ENCODE data around the gene ARL8B. TPM values are rescaled to one million over a fixed set of nuclear protein-coding genes. Genes with fewer than 3 reads are reported as not detected.
A peak's percentile ranks its signal among the peaks of the same experiment; 100 is the strongest.
"Not testable (repeated sequence)": the region's sequence is repeated elsewhere in the genome, so short reads cannot be mapped to it uniquely, and the experiment has no call there.

Gene ARL8B
- polyA plus RNA-seq, 3 donors = 46.6 to 121 (median 101) TPM

- peak overlapping the region in 1 of 7 donors; percentile 40 for H3K27ac Mint-ChIP-seq
- peaks cover 52 to 66% of the 10 kb centered on the region in 2 donors for H3K36me3 ChIP-seq (replicated peaks in 1 of 2; ENCODE audit: control insufficient read depth in 1 of 2, insufficient read depth in 2 of 2, low read length in 2 of 2)
- no peak overlapping the region for H3K4me3 Mint-ChIP-seq
- no peak overlapping the region for H3K4me2 ChIP-seq (replicated peaks; ENCODE audit: extremely low read depth, low read length, poor library complexity, severe bottlenecking)
- 100% methylated on average over 3 of the region's 4 CpGs for WGBS (ENCODE audit: insufficient coverage)
- intact Hi-C loops (cut with micrococcal nuclease) = no loop called here
- H3K27me3 ChIP-seq (ENCODE audit: control insufficient read depth in 2 of 2, insufficient read depth in 2 of 2, low read length in 2 of 2) = no peaks in the 10 kb centered on the region
- peaks cover 23% of the 10 kb centered on the region for H3K4me1 Mint-ChIP-seq
- peaks cover 96% of the 10 kb centered on the region for H3K79me2 ChIP-seq (ENCODE audit: insufficient read depth, low read length)
- H3K27me3 Mint-ChIP-seq (ENCODE audit: low read depth in 3 of 3) = no peaks in the 10 kb centered on the region
- H3K9ac ChIP-seq (ENCODE audit: insufficient read depth, low read length, poor library complexity, severe bottlenecking) = no peak overlapping the region
- H3K36me3 Mint-ChIP-seq = peaks cover 43 to 55% of the 10 kb centered on the region in 2 donors
- H3K9me3 Mint-ChIP-seq = no peaks in the 10 kb centered on the region
- H4K20me1 ChIP-seq (ENCODE audit: insufficient read depth, low read length) = peaks cover 78% of the 10 kb centered on the region
- H2AFZ ChIP-seq (ENCODE audit: insufficient read depth, low read depth, low read length, poor library complexity, severe bottlenecking) = no peak overlapping the region
- TF ChIP-seq CTCF (IDR thresholded peaks at IDR 0.05) = no peak
- H3K4me1 ChIP-seq (ENCODE audit: control insufficient read depth in 1 of 2, insufficient read depth in 2 of 2, low read length in 2 of 2) = peaks cover 14 to 28% of the 10 kb centered on the region in 2 donors
- no peak overlapping the region for H3K4me3 ChIP-seq (replicated peaks in 1 of 3; ENCODE audit: low read depth in 2 of 3, low read length in 3 of 3)
- DNase-seq = no peak
- H3K27ac ChIP-seq (ENCODE audit: low read depth in 1 of 2, low read length in 2 of 2) = no peak overlapping the region
- no peaks in the 10 kb centered on the region for H3K9me3 ChIP-seq (replicated peaks in 1 of 2; ENCODE audit: control insufficient read depth in 1 of 2, insufficient read depth in 1 of 2, low read length in 2 of 2)
These were observed 49.9 kb downstream of the ARL8B start for GRCh38 chr3:5172018-5172417.

GRCh38 chr3:5179036-5179435 lies 56.9 kb downstream of the ARL8B start:
- no CpG with 5 or more reads among the region's 2 CpGs for WGBS (ENCODE audit: insufficient coverage)
- DNase-seq; H3K4me3 ChIP-seq (replicated peaks in 1 of 3; ENCODE audit: low read depth in 2 of 3, low read length in 3 of 3); H3K27me3 Mint-ChIP-seq (ENCODE audit: low read depth in 3 of 3); H3K4me3 Mint-ChIP-seq; H3K9me3 ChIP-seq (replicated peaks in 1 of 2; ENCODE audit: control insufficient read depth in 1 of 2, insufficient read depth in 1 of 2, low read length in 2 of 2); H3K27me3 ChIP-seq (ENCODE audit: control insufficient read depth in 2 of 2, insufficient read depth in 2 of 2, low read length in 2 of 2); H3K9me3 Mint-ChIP-seq; H3K9ac ChIP-seq (ENCODE audit: insufficient read depth, low read length, poor library complexity, severe bottlenecking); H2AFZ ChIP-seq (ENCODE audit: insufficient read depth, low read depth, low read length, poor library complexity, severe bottlenecking); intact Hi-C loops (cut with micrococcal nuclease); H3K4me2 ChIP-seq (replicated peaks; ENCODE audit: extremely low read depth, low read length, poor library complexity, severe bottlenecking): not testable (repeated sequence)
- Mint-ChIP-seq H3K4me1 (peaks cover 23% of the 10 kb centered on the region), H3K27ac (peak overlapping the region in 1 of 7 donors; percentile 38), H3K36me3 (peaks cover 53 to 77% of the 10 kb centered on the region in 2 donors)
- H3K27ac ChIP-seq (ENCODE audit: low read depth in 1 of 2, low read length in 2 of 2) = peak overlapping the region in 1 of 2 donors; percentile 18
- peaks cover 66 to 83% of the 10 kb centered on the region in 2 donors for H3K36me3 ChIP-seq (replicated peaks in 1 of 2; ENCODE audit: control insufficient read depth in 1 of 2, insufficient read depth in 2 of 2, low read length in 2 of 2)
- peaks cover 12 to 18% of the 10 kb centered on the region in 2 donors for H3K4me1 ChIP-seq (ENCODE audit: control insufficient read depth in 1 of 2, insufficient read depth in 2 of 2, low read length in 2 of 2)
- H3K79me2 ChIP-seq (ENCODE audit: insufficient read depth, low read length) = peaks cover 85% of the 10 kb centered on the region
- peaks cover 60% of the 10 kb centered on the region for H4K20me1 ChIP-seq (ENCODE audit: insufficient read depth, low read length)

Data from CD14-positive monocyte (primary cell).